Stimulated activated CD4-positive, alpha-beta T cell treated with anti-CD3 and anti-CD28 coated beads, Interleukin-1b, Interleukin-23, amount 100 ng/mL, for 4 hours (primary cell): ENCODE data around the gene EFCC1.
A peak's percentile ranks its signal among the peaks of the same experiment; 100 is the strongest.

Experiments used
- DNase-seq, 2 donors: peaks; one replicate each; pipeline ENCODE4 v3.0.0-alpha.2; 2020; ENCODE audit warnings: low read depth in 2 of 2

Gene EFCC1

GRCh38 chr3:129032716-129033115, 31.6 kb downstream of the EFCC1 start:
- no peak for DNase-seq

GRCh38 chr3:129033151-129033550, 32.0 kb downstream of the EFCC1 start:
- DNase-seq, result no peak

GRCh38 chr3:129033633-129034321, 32.7 kb downstream of the EFCC1 start:
- DNase-seq, result no peak

- DNase-seq, result no peak
Observed at GRCh38 chr3:129034642-129035041, 33.5 kb downstream of the EFCC1 start.

- DNase-seq, result no peak
Observed at GRCh38 chr3:129035360-129036221, 34.5 kb downstream of the EFCC1 start.

- DNase-seq, result no peak
Observed at GRCh38 chr3:129036222-129037092, 35.4 kb downstream of the EFCC1 start.

GRCh38 chr3:129037093-129037419, 36.0 kb downstream of the EFCC1 start:
- no peak for DNase-seq

- DNase-seq, result no peak
Observed at GRCh38 chr3:129038121-129038855, 37.2 kb downstream of the EFCC1 start.

- DNase-seq, result no peak
Observed at GRCh38 chr3:129039271-129040038, 38.4 kb downstream of the EFCC1 start.

GRCh38 chr3:129040039-129040336, 38.9 kb downstream of the EFCC1 start:
- DNase-seq, result no peak

- DNase-seq, result no peak
Observed at GRCh38 chr3:129040579-129041300, 39.6 kb downstream of the EFCC1 start.

- DNase-seq, result peak; percentile 10 to 28
Observed at GRCh38 chr3:129045675-129046036, 44.6 kb downstream of the EFCC1 start.

GRCh38 chr3:129046037-129046731, 45.1 kb downstream of the EFCC1 start:
- DNase-seq, result peak in 1 of 2 donors; percentile 22

GRCh38 chr3:129046732-129047552, 45.8 kb downstream of the EFCC1 start:
- no peak for DNase-seq

GRCh38 chr3:129047553-129047839, 46.4 kb downstream of the EFCC1 start:
- no peak for DNase-seq

- DNase-seq, result no peak
Observed at GRCh38 chr3:129050556-129051295, 49.6 kb downstream of the EFCC1 start.

- no peak for DNase-seq
Observed at GRCh38 chr3:129051871-129052340, 50.8 kb downstream of the EFCC1 start.

GRCh38 chr3:129052675-129053074, 51.6 kb downstream of the EFCC1 start:
- no peak for DNase-seq
